CD4-positive, alpha-beta T cell treated with Interleukin-2 at 100 ng/mL for 4 hours (primary cell): ENCODE data around the gene CDK5R2.
A peak's percentile ranks its signal among the peaks of the same experiment; 100 is the strongest.

Experiments
- DNase-seq: peaks from one replicate; pipeline ENCODE4 v3.0.0-alpha.2; 2020; ENCODE audit warnings: low spot score

Gene CDK5R2

DNA sequence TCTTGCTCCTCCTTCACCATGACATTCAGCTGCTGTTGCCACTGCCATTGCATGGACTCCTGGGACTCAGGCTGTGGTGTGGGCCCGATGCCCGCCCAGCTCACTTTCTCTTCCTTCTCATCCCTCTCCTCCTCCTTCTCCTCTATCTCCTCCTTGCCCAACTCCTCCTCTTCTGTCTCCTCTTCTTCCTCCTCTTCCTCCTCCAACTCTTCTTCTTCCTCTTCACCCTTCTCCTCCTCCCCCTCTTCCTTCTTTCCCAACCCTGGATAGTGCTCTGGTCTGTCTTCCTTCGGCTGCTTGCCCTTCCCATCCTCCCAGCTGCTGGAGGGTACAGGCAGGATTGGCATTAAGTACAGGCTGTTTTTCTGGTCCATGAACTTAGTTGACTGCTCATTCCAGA lies 44.5 kb downstream of the CDK5R2 start:
- DNase-seq = no peak

- no peak for DNase-seq
Measured at GRCh38 chr2:219009294-219009693, 49.8 kb downstream of the CDK5R2 start.

- peak; percentile 4 for DNase-seq
Measured at GRCh38 chr2:219010162-219010756, 50.8 kb downstream of the CDK5R2 start.

- DNase-seq = no peak
Measured at GRCh38 chr2:219010873-219011272, 51.4 kb downstream of the CDK5R2 start.
